ENCODE results near the gene CLTCL1.

Gene CLTCL1

GRCh38 chr22:19195796-19196731 is 95.5 kb downstream of the CLTCL1 start:
- no peak for DNase-seq (ENCODE audit: low spot score)

GRCh38 chr22:19194766-19195536 is 96.6 kb downstream of the CLTCL1 start:
- no peak for DNase-seq (ENCODE audit: low spot score)

GRCh38 chr22:19193879-19194278 is 97.6 kb downstream of the CLTCL1 start:
- DNase-seq (ENCODE audit: low spot score), result no peak

- no peak for DNase-seq (ENCODE audit: low spot score)
These were observed 103.6 kb downstream of the CLTCL1 start for GRCh38 chr22:19187716-19188563.

GRCh38 chr22:19184276-19184997 is 107.1 kb downstream of the CLTCL1 start:
- DNase-seq (ENCODE audit: low spot score), result no peak

- DNase-seq (ENCODE audit: low spot score), result no peak
These were observed 108.3 kb downstream of the CLTCL1 start for GRCh38 chr22:19183216-19183615.

GRCh38 chr22:19182472-19183157 is 108.9 kb downstream of the CLTCL1 start:
- DNase-seq (ENCODE audit: low spot score), result no peak

- peak; percentile 28 for DNase-seq (ENCODE audit: low spot score)
These were observed 109.6 kb downstream of the CLTCL1 start for GRCh38 chr22:19181786-19182471.

GRCh38 chr22:19180740-19181410 is 110.6 kb downstream of the CLTCL1 start:
- DNase-seq (ENCODE audit: low spot score), result no peak

GRCh38 chr22:19180234-19180633 is 111.3 kb downstream of the CLTCL1 start:
- DNase-seq (ENCODE audit: low spot score), result no peak

- DNase-seq (ENCODE audit: low spot score), result peak; percentile 71
These were observed 111.9 kb downstream of the CLTCL1 start for GRCh38 chr22:19179497-19180048.

GRCh38 chr22:19178657-19179496 is 112.6 kb downstream of the CLTCL1 start, which contains the start of gene SLC25A1:
Gene SLC25A1, minus strand, starts transcription at chr22:19178736. Its CDS starts 63 bp downstream, at chr22:19178673.
- peak; percentile 93 for DNase-seq (ENCODE audit: low spot score)

GRCh38 chr22:19178065-19178656 is 113.4 kb downstream of the CLTCL1 start:
- DNase-seq (ENCODE audit: low spot score), result no peak

- no peak for DNase-seq (ENCODE audit: low spot score)
These were observed 114.1 kb downstream of the CLTCL1 start for GRCh38 chr22:19177164-19178064.

- no peak for DNase-seq (ENCODE audit: low spot score)
These were observed 114.8 kb downstream of the CLTCL1 start for GRCh38 chr22:19176732-19177131.

GRCh38 chr22:19176175-19176643 is 115.3 kb downstream of the CLTCL1 start:
- no peak for DNase-seq (ENCODE audit: low spot score)
